ENCODE measurements around the gene HOXD13.

Gene HOXD13

DNA sequence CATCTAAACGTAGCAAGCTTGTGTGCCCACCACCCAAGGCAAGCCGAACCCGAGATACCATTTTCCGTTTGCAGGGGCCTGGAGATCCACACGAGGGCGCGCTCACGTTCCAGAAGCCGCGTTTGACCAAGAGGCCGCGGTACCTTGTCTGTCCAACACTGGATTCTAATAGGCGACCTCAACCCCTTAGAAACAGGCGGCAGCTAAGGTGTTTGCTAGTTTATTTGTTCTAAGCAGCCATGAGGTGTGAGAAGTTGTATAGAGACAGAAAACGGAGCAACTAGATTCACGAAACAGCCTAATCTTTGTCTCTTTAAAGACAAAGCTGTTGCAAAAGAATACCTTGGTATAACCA is 18.8 kb downstream of the HOXD13 start:
- H2AK5ac ChIP-seq (ENCODE audit: low read length): no peak overlapping the region
- H3K27me3 ChIP-seq (ENCODE audit: insufficient read depth, low read length, poor library complexity): peaks cover 85% of the 10 kb centered on the region
- no peaks in the 10 kb centered on the region for H3K79me2 ChIP-seq (ENCODE audit: control insufficient read depth, insufficient read depth, low read length)
- no peak overlapping the region for H4K8ac ChIP-seq (ENCODE audit: low read depth, low read length)
- no peaks in the 10 kb centered on the region for H3K4me1 ChIP-seq (ENCODE audit: control insufficient read depth, low read depth, low read length)
- H3K36me3 ChIP-seq (ENCODE audit: control insufficient read depth, insufficient read depth, low read length): no peaks in the 10 kb centered on the region
- no peak overlapping the region for H3K56ac ChIP-seq (ENCODE audit: low read length)
- H4K5ac ChIP-seq (ENCODE audit: low read length): no peak overlapping the region
- no peak overlapping the region for H3K23ac ChIP-seq (ENCODE audit: low read length)
- H3K18ac ChIP-seq (ENCODE audit: low read length): no peak overlapping the region
- no peak overlapping the region for H3K27ac ChIP-seq (ENCODE audit: low read depth, low read length)
- peak; percentile 86 for DNase-seq
- no peak overlapping the region for H3K4me3 ChIP-seq (ENCODE audit: low read length)
- H3K9ac ChIP-seq (ENCODE audit: low read length): no peak overlapping the region
- H2BK5ac ChIP-seq (ENCODE audit: low read length): no peak overlapping the region
- no peak overlapping the region for H2BK120ac ChIP-seq (ENCODE audit: low read depth, low read length)
- WGBS (ENCODE audit: extremely low coverage, insufficient coverage, low lambda C conversion rate): no CpG with 5 or more reads among the region's 16 CpGs
- H3K4me2 ChIP-seq (ENCODE audit: low read length): no peak overlapping the region
- H2BK15ac ChIP-seq (replicated peaks; ENCODE audit: low read depth): no peak overlapping the region
- no peaks in the 10 kb centered on the region for H3K79me1 ChIP-seq (ENCODE audit: low read length)
- H3K4ac ChIP-seq (ENCODE audit: low read depth, low read length): no peak overlapping the region

DNA sequence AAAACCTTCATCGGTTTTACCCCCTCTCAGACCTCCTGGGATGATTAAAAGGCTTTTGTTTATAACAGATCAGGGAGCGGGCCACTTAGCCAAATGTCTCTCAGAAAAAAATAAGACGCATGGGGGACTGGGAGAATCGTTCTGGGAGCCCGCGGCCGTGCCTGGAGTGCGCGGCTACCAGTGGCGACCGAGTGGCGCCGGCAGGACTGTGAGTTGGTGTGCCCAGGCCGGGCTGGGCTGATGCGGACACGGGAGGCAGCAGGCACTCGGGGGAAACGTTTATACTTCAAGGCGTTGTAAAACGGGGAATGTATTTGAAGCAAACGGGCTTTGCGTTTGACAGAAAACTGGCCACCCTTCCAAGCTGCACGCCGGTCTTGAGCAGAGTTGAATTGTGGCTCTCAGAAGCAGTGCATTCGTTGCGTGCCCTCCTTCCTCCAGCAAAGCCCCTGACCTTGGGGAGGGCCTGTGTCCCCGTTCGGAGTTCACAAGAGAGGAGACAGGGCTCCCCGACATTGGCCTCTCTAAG is 19.4 kb downstream of the HOXD13 start:
- Histone ChIP-seq H3K27ac (ENCODE audit: low read depth, low read length) (no peak overlapping the region), H4K5ac (ENCODE audit: low read length) (no peak overlapping the region), H4K8ac (ENCODE audit: low read depth, low read length) (no peak overlapping the region)

DNA sequence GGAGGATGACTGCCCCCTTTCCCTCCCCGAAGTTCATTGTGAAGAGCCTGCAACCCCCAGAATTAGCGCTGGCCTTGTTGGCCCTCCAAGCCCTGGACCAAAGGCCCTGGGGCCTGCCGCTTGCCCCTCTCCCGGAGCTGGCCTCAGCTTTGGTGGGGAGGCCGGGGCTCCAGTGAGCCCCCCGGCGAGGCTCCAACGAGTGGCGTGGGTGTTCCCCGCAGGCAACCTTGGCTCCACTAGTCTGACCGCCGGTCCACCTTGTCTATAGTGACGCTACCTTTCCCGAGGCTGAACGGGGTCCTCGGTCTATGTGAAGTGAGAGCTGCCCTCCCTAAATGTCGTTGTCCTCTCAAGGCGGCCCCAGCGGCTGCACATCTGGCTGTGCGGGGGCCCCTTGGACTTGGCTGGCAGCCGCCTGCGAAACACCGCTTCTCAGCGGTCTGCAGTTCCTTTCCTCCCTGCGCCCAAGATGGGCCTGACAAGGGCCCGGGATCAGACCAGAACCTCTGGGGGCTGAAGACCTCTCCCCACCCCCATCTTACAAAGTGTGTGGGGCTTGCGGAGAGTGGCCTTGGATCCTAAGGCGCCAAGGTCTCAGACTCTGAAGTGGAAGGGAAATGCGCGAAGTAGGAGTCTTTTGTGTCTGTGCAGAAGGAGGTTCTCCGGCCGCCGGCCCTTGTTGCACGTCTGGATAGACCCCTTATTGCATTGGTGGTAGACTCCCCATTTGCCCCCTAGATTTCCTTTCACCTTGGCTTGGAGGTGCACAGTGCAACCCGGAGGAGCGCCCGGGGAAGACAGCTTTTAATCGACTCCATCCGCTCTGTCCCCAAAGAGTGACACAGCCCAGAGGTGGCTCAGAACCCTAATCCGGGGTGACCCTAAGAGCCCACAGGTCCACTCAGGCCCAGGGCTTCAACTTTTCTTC is 20.1 kb downstream of the HOXD13 start:
- Histone ChIP-seq H2BK15ac (replicated peaks; ENCODE audit: low read depth) (no peak overlapping the region), H2AK5ac (ENCODE audit: low read length) (no peak overlapping the region), H3K9ac (ENCODE audit: low read length) (no peak overlapping the region), H3K27ac (ENCODE audit: low read depth, low read length) (no peak overlapping the region), H4K5ac (ENCODE audit: low read length) (no peak overlapping the region), H3K56ac (ENCODE audit: low read length) (no peak overlapping the region), H3K18ac (ENCODE audit: low read length) (no peak overlapping the region), H2BK120ac (ENCODE audit: low read depth, low read length) (no peak overlapping the region), H3K23ac (ENCODE audit: low read length) (no peak overlapping the region), H3K36me3 (ENCODE audit: control insufficient read depth, insufficient read depth, low read length) (no peaks in the 10 kb centered on the region), H3K4me1 (ENCODE audit: control insufficient read depth, low read depth, low read length) (no peaks in the 10 kb centered on the region), H3K79me2 (ENCODE audit: control insufficient read depth, insufficient read depth, low read length) (no peaks in the 10 kb centered on the region), H3K4me2 (ENCODE audit: low read length) (no peak overlapping the region), H3K79me1 (ENCODE audit: low read length) (no peaks in the 10 kb centered on the region), H3K4ac (ENCODE audit: low read depth, low read length) (no peak overlapping the region), H2BK5ac (ENCODE audit: low read length) (no peak overlapping the region), H4K8ac (ENCODE audit: low read depth, low read length) (no peak overlapping the region), H3K4me3 (ENCODE audit: low read length) (no peak overlapping the region), H3K27me3 (ENCODE audit: insufficient read depth, low read length, poor library complexity) (peaks cover 89% of the 10 kb centered on the region)
- WGBS (ENCODE audit: extremely low coverage, insufficient coverage, low lambda C conversion rate): no CpG with 5 or more reads among the region's 40 CpGs
- DNase-seq: no peak

More for the DNA sequence above, 19.4 kb downstream of the HOXD13 start:
- H2BK15ac ChIP-seq (replicated peaks; ENCODE audit: low read depth): no peak overlapping the region
- no peak overlapping the region for H3K9ac ChIP-seq (ENCODE audit: low read length)
- no peaks in the 10 kb centered on the region for H3K4me1 ChIP-seq (ENCODE audit: control insufficient read depth, low read depth, low read length)
- no CpG with 5 or more reads among the region's 29 CpGs for WGBS (ENCODE audit: extremely low coverage, insufficient coverage, low lambda C conversion rate)
- H3K4ac ChIP-seq (ENCODE audit: low read depth, low read length): no peak overlapping the region
- no peaks in the 10 kb centered on the region for H3K36me3 ChIP-seq (ENCODE audit: control insufficient read depth, insufficient read depth, low read length)
- H3K79me1 ChIP-seq (ENCODE audit: low read length): no peaks in the 10 kb centered on the region
- no peak overlapping the region for H3K4me3 ChIP-seq (ENCODE audit: low read length)
- H2AK5ac ChIP-seq (ENCODE audit: low read length): no peak overlapping the region
- DNase-seq: no peak
- no peak overlapping the region for H2BK120ac ChIP-seq (ENCODE audit: low read depth, low read length)
- H3K23ac ChIP-seq (ENCODE audit: low read length): no peak overlapping the region
- no peak overlapping the region for H2BK5ac ChIP-seq (ENCODE audit: low read length)
- no peak overlapping the region for H3K18ac ChIP-seq (ENCODE audit: low read length)
- H3K56ac ChIP-seq (ENCODE audit: low read length): no peak overlapping the region
- H3K27me3 ChIP-seq (ENCODE audit: insufficient read depth, low read length, poor library complexity): peaks cover 87% of the 10 kb centered on the region
- H3K79me2 ChIP-seq (ENCODE audit: control insufficient read depth, insufficient read depth, low read length): no peaks in the 10 kb centered on the region
- H3K4me2 ChIP-seq (ENCODE audit: low read length): no peak overlapping the region

DNA sequence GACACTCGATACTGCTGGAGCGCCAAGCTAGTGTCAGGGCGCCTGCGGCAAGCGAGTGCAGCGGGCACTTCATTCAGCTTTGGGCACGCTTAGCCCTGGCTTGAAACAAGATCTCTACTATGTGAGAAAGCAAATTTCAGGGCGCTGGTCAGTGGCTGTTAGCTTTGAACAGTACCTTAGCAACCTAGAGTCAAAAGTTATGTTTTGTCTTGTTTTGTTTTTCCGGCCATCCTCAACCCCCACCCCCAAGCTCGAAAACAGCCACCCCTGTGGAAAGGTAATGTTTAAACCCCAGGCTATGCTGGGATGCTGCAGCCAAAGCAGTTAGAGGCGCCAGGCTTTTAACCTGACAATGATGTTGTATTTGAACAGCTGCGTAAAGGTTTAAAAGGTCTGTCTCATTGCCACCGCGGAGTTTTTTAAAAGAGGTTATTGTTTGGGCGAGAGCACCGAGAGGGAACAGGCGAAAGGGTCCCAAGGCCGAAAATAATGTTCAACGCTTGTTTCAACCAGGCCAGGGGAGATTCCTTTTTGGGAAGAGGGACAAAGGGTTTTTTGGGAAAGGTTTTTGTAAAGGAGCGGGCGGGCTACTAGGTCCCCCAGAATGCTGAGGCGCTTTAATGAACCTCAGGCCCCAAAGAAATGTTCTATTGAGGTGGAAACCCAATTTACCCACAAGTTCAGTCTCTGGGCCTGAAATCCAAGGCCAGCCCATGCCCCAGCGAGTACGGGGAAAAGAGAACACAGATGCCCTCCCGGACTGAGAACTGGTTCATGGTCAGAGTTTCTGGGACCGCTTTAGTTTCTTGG is 21.8 kb downstream of the HOXD13 start:
- no peak for DNase-seq

DNA sequence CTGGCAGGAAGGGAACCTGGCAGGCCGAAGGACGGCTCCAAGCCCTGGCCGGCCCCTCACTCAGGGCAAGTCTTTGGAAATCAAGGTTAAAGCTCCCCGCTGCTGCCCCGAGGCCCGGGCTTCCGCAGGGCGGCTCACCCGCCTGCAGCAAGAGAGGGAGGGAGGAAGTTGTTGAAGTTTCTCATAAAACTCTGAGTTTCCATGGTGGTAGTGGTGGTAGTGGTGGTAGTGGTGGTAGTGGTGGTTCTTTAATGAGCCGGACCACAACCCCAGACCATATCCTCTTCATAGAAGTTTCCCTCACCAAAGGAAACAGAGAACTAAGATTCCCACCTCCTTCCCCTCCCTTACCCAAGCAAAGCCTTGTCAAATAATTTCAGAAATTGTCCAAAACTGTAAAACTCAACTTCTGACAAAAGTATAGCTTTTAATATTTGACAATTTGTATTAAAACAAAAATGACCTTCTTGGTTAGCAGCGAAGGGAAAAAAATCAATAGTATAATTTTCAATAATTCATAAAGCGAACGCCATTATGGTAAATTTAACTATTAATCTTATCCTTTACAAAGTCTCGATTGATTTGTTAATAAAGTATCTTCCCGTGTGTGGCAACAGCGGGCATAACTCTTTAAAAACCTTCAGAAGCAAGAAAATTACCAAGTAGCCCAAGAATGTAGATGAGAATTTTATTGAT is 22.6 kb downstream of the HOXD13 start:
- H4K5ac ChIP-seq (ENCODE audit: low read length): no peak overlapping the region
- H3K56ac ChIP-seq (ENCODE audit: low read length): no peak overlapping the region
- no peak overlapping the region for H3K23ac ChIP-seq (ENCODE audit: low read length)
- H3K4me2 ChIP-seq (ENCODE audit: low read length): no peak overlapping the region
- H3K4me1 ChIP-seq (ENCODE audit: control insufficient read depth, low read depth, low read length): no peaks in the 10 kb centered on the region
- no peak overlapping the region for H2AK5ac ChIP-seq (ENCODE audit: low read length)
- H3K4ac ChIP-seq (ENCODE audit: low read depth, low read length): no peak overlapping the region
- no peak overlapping the region for H3K27ac ChIP-seq (ENCODE audit: low read depth, low read length)
- H2BK5ac ChIP-seq (ENCODE audit: low read length): no peak overlapping the region
- no peak overlapping the region for H4K8ac ChIP-seq (ENCODE audit: low read depth, low read length)
- no peak for DNase-seq
- H3K4me3 ChIP-seq (ENCODE audit: low read length): no peak overlapping the region
- peaks cover 87% of the 10 kb centered on the region for H3K27me3 ChIP-seq (ENCODE audit: insufficient read depth, low read length, poor library complexity)
- no CpG with 5 or more reads among the region's 16 CpGs for WGBS (ENCODE audit: extremely low coverage, insufficient coverage, low lambda C conversion rate)
- no peaks in the 10 kb centered on the region for H3K36me3 ChIP-seq (ENCODE audit: control insufficient read depth, insufficient read depth, low read length)
- no peaks in the 10 kb centered on the region for H3K79me1 ChIP-seq (ENCODE audit: low read length)
- no peaks in the 10 kb centered on the region for H3K79me2 ChIP-seq (ENCODE audit: control insufficient read depth, insufficient read depth, low read length)
- H2BK15ac ChIP-seq (replicated peaks; ENCODE audit: low read depth): no peak overlapping the region
- no peak overlapping the region for H3K9ac ChIP-seq (ENCODE audit: low read length)
- H2BK120ac ChIP-seq (ENCODE audit: low read depth, low read length): no peak overlapping the region
- no peak overlapping the region for H3K18ac ChIP-seq (ENCODE audit: low read length)

More for the DNA sequence above, 21.8 kb downstream of the HOXD13 start:
- H3K9ac ChIP-seq (ENCODE audit: low read length): no peak overlapping the region
- H2BK15ac ChIP-seq (replicated peaks; ENCODE audit: low read depth): no peak overlapping the region
- no peak overlapping the region for H3K56ac ChIP-seq (ENCODE audit: low read length)
- H3K27ac ChIP-seq (ENCODE audit: low read depth, low read length): no peak overlapping the region
- H2AK5ac ChIP-seq (ENCODE audit: low read length): no peak overlapping the region
- no peaks in the 10 kb centered on the region for H3K4me1 ChIP-seq (ENCODE audit: control insufficient read depth, low read depth, low read length)
- no peaks in the 10 kb centered on the region for H3K79me2 ChIP-seq (ENCODE audit: control insufficient read depth, insufficient read depth, low read length)
- H4K5ac ChIP-seq (ENCODE audit: low read length): no peak overlapping the region
- no peak overlapping the region for H3K4me3 ChIP-seq (ENCODE audit: low read length)
- no peak overlapping the region for H3K4me2 ChIP-seq (ENCODE audit: low read length)
- H3K27me3 ChIP-seq (ENCODE audit: insufficient read depth, low read length, poor library complexity): peaks cover 87% of the 10 kb centered on the region
- H3K18ac ChIP-seq (ENCODE audit: low read length): no peak overlapping the region
- no peaks in the 10 kb centered on the region for H3K79me1 ChIP-seq (ENCODE audit: low read length)
- H2BK120ac ChIP-seq (ENCODE audit: low read depth, low read length): no peak overlapping the region
- no peak overlapping the region for H2BK5ac ChIP-seq (ENCODE audit: low read length)
- H3K23ac ChIP-seq (ENCODE audit: low read length): no peak overlapping the region
- no peak overlapping the region for H4K8ac ChIP-seq (ENCODE audit: low read depth, low read length)
- no peak overlapping the region for H3K4ac ChIP-seq (ENCODE audit: low read depth, low read length)
- no CpG with 5 or more reads among the region's 26 CpGs for WGBS (ENCODE audit: extremely low coverage, insufficient coverage, low lambda C conversion rate)
- H3K36me3 ChIP-seq (ENCODE audit: control insufficient read depth, insufficient read depth, low read length): no peaks in the 10 kb centered on the region
